K562 (cell line): Measurements from ENCODE around the gene KCNJ15. TPM values are rescaled to one million over a fixed set of nuclear protein-coding genes. Genes with fewer than 3 reads are reported as not detected.

ENCODE experiments used
- ATAC-seq: fragments of 200-7000 bp; cut with Tn5 transposase; 3 replicates; pipeline ENCODE4 v1.9.1; 2020; ENCODE audit warnings: moderate library complexity
- BruUV-seq: library from RNA; stranded (reverse); fragments of 400-500 nt; replicated peaks from 2 replicates; lab custom pipeline; 2021; lab: Mats Ljungman, UMichigan
- CTCF ChIA-PET: fragments of 300-600 bp; formaldehyde crosslinking; extraction: SDS; loops from one replicate; lab custom pipeline; 2021; ENCODE audit warnings: low intra/inter-chr PET ratio; lab: Yijun Ruan, JAX
- POLR2A ChIA-PET: fragments of 300-600, 350-650 bp; sonication (Branson Sonifier 250); formaldehyde crosslinking; extraction: SDS; loops from one replicate; lab custom pipeline; 2021; ENCODE audit warnings: antibody characterized with exemption, inconsistent platforms; lab: Yijun Ruan, JAX
- DNase-seq, 4 experiments: peaks; one replicate each; pipeline versions ENCODE4 v3.0.0 to v3.0.0-alpha.2; 2011 to 2018; ENCODE audit warnings: low spot score in 3 of 4, mixed read lengths in 3 of 4; ENCODE audit errors: extremely low read depth in 1 of 4
- FAIRE-seq: peaks from 2 replicates; lab custom pipeline; 2011; peaks lifted over from hg19 to GRCh38; lab: Jason Lieb, UNC
- H2AFZ ChIP-seq: 2 replicates; pipeline ENCODE4 v1.6.0; 2011; ENCODE audit warnings: low read depth, low read length, control low read depth, inconsistent platforms
- H3K27ac ChIP-seq: fragments of 200-600 bp; 3 replicates; pipeline ENCODE4 v1.8.0; 2011; ENCODE audit warnings: low read depth, mild to moderate bottlenecking, control low read depth, inconsistent platforms, low read length, moderate library complexity, mixed read lengths; ENCODE audit errors: extremely low read depth
- H3K27me3 ChIP-seq, 2 experiments: fragments of 300-600 bp in 1 of 2; 2 replicates in 1 of 2; 3 replicates in 1 of 2; pipeline versions ENCODE4 v1.6.0 to v1.8.0; 2011; ENCODE audit warnings: inconsistent platforms in 2 of 2, low read length in 2 of 2, mild to moderate bottlenecking in 1 of 2, mixed read lengths in 1 of 2, moderate library complexity in 1 of 2; ENCODE audit not compliant: control insufficient read depth in 2 of 2, insufficient read depth in 2 of 2
- H3K36me3 ChIP-seq: fragments of 300-600 bp; 3 replicates; pipeline ENCODE4 v1.8.0; 2011; ENCODE audit warnings: mild to moderate bottlenecking, low read length, inconsistent platforms; ENCODE audit not compliant: control insufficient read depth, insufficient read depth
- H3K4me1 ChIP-seq, 2 experiments: fragments of 200-600 bp in 1 of 2; replicated peaks in 1 of 2; 2 replicates in 1 of 2; 3 replicates in 1 of 2; pipeline versions ENCODE4 v1.5.1 to v1.8.0; 2011; ENCODE audit warnings: inconsistent platforms in 2 of 2, low read length in 2 of 2, mild to moderate bottlenecking in 1 of 2, mixed read lengths in 1 of 2, moderate library complexity in 1 of 2; ENCODE audit not compliant: control insufficient read depth in 2 of 2, insufficient read depth in 2 of 2
- H3K4me2 ChIP-seq: 2 replicates; pipeline ENCODE4 v1.6.1; 2011; ENCODE audit warnings: low read length, control low read depth, inconsistent platforms, mixed read lengths; ENCODE audit not compliant: insufficient read depth
- H3K4me3 ChIP-seq: fragments of 200-600 bp; sonication (generic), shearing (Covaris generic); 2 replicates; pipeline ENCODE4 v1.5.1; 2016; ENCODE audit warnings: control low read depth, inconsistent platforms
- H3K79me2 ChIP-seq: fragments of 200-600 bp; 3 replicates; pipeline ENCODE4 v1.8.0; 2011; ENCODE audit warnings: low read length, inconsistent platforms; ENCODE audit not compliant: control insufficient read depth, insufficient read depth
- H3K9ac ChIP-seq, 2 experiments: 2 replicates each; pipeline versions ENCODE4 v1.6.0 to v1.6.1; 2011; ENCODE audit warnings: low read depth in 2 of 2, low read length in 2 of 2, control low read depth in 1 of 2, inconsistent platforms in 1 of 2, mild to moderate bottlenecking in 1 of 2, mixed read lengths in 1 of 2; ENCODE audit not compliant: insufficient read depth in 1 of 2
- H3K9me1 ChIP-seq: one replicate; pipeline ENCODE4 v1.6.0; 2011; ENCODE audit warnings: inconsistent platforms, mild to moderate bottlenecking, low read length, moderate library complexity; ENCODE audit not compliant: control insufficient read depth, insufficient read depth
- H3K9me3 ChIP-seq: replicated peaks from 2 replicates; pipeline ENCODE4 v1.5.1; 2011; ENCODE audit warnings: low read depth, low read length, inconsistent platforms; ENCODE audit not compliant: control insufficient read depth, insufficient read depth
- H4K20me1 ChIP-seq: replicated peaks from 2 replicates; pipeline ENCODE4 v1.6.1; 2011; ENCODE audit warnings: low read length, inconsistent platforms, mixed read lengths; ENCODE audit not compliant: control insufficient read depth, insufficient read depth
- BRD9 ChIP-seq: fragments of 450-650 bp; IDR thresholded peaks from 2 replicates; pipeline ENCODE4 v1.6.1; 2018; ENCODE audit warnings: low read depth; ENCODE audit not compliant: partially characterized antibody
- FOXA3 ChIP-seq, 2 experiments: fragments of 450-650 bp in 1 of 2; sonication (generic) in 1 of 2; formaldehyde crosslinking; IDR thresholded peaks in 1 of 2; conservative IDR thresholded peaks in 1 of 2; 2 replicates each; pipeline versions ENCODE4 v1.4.0 to v1.8.0; 2020 to 2022; ENCODE audit warnings: mild to moderate bottlenecking in 2 of 2, missing genetic modification reagents in 1 of 2
- RBM39 ChIP-seq: fragments of 200-400 bp; formaldehyde crosslinking; optimal IDR thresholded peaks from 2 replicates; pipeline ENCODE3; 2018; ENCODE audit warnings: low read depth, low read length
- ZFP30 ChIP-seq: fragments of 250-450 bp; sonication (Bioruptor Pico); IDR thresholded peaks from 2 replicates; pipeline ENCODE4 v1.8.0; 2022; ENCODE audit warnings: moderate library complexity, mild to moderate bottlenecking, inconsistent platforms, borderline replicate concordance
- ZNF12 ChIP-seq: sonication (generic); formaldehyde crosslinking; IDR thresholded peaks from 2 replicates; pipeline ENCODE4 v1.4.0; 2020; ENCODE audit warnings: mild to moderate bottlenecking, missing genetic modification reagents
- ZNF766 ChIP-seq: fragments of 200-800 bp; sonication (Bioruptor generic); conservative IDR thresholded peaks from 2 replicates; pipeline ENCODE4 v1.6.1; 2016; ENCODE audit warnings: missing genetic modification characterization, missing compliant biosample characterization
- WGBS: fragments of 100-300 bp; shearing (Covaris generic); methylation state at CpG from one replicate; pipeline ENCODE4 v1.1.6; 2016; ENCODE audit warnings: low coverage, mixed read lengths; ENCODE audit not compliant: insufficient coverage; ENCODE audit errors: missing lambda C conversion rate; 5-methylcytosine and 5-hydroxymethylcytosine counted together
- in situ Hi-C: fragments of 300-500 bp; cut with MboI; formaldehyde crosslinking; loops from 4 replicates; pipeline ENCODE4 v1.15.0; 2018; ENCODE audit warnings: inconsistent platforms, mixed read lengths
- intact Hi-C: fragments of 100-400 bp; cut with micrococcal nuclease; formaldehyde crosslinking; loops from 2 replicates; pipeline ENCODE4 v1.14.2; 2022
- polyA plus RNA-seq, 8 experiments: library from polyadenylated mRNA; depleted of rRNA in 4 of 8; stranded (reverse) in 5 of 8; unstranded in 3 of 8; fragments of >200 nt; fragmentation: Nextera tagmentation in 2 of 8; fragmentation: Illumina TruSeq in 1 of 8; extraction: Ambion mirVana in 2 of 8; extraction: Trizol in 1 of 8; gene quantifications; 2 replicates each; pipeline versions ENCODE4 v1.2.1 to v1.2.3, GENCODE V29; 2011 to 2014; ENCODE audit warnings: inconsistent platforms in 1 of 8, missing spikeins in 1 of 8
- total RNA-seq, 7 experiments: library from RNA; depleted of rRNA in 6 of 7; stranded (reverse); fragments of >200 nt in 6 of 7; fragmentation: Illumina TruSeq in 2 of 7; extraction: Trizol in 2 of 7; gene quantifications; 2 replicates each; pipeline versions ENCODE4 v1.2.1 to v1.2.3, GENCODE V29; 2011 to 2021; ENCODE audit warnings: low replicate concordance in 1 of 7
- TF ChIP-seq, protein P1 (sequence below): fragments of 250-450 bp; sonication (Bioruptor Pico); IDR thresholded peaks from 2 replicates; pipeline ENCODE4 v1.8.0; 2021; ENCODE audit warnings: borderline replicate concordance, mild to moderate bottlenecking, moderate library complexity; ENCODE audit not compliant: poor library complexity, severe bottlenecking

The KCNJ15 gene
- total and polyA plus RNA-seq, 9 of the 15 experiments (the other 6 are each of a cell fraction or from before 2014, with no cell fraction given) = 0.20 to 3.0 (median 0.72) TPM; not detected in 1

DNA sequence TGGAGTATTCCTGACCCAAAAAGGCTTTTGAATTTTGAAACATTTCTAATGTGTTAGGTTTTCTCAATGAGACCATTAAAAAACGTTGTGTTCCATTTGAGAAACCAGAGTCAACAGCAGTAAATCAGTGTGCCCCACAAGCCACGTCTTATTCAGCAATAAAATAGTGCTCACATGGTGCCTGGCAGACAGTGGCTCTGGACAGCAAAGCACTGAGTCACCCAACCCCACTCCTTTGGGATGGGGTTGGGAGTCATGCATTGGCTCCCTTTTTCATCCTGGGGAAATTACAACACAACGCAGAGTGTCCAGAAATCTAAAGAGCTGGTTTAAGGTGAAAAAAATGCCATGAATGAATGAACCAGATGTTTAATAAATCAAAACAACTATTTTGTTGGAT lies 46.5 kb downstream of the KCNJ15 start:
- no peak for FAIRE-seq
- CTCF ChIA-PET = no interaction called here

DNA sequence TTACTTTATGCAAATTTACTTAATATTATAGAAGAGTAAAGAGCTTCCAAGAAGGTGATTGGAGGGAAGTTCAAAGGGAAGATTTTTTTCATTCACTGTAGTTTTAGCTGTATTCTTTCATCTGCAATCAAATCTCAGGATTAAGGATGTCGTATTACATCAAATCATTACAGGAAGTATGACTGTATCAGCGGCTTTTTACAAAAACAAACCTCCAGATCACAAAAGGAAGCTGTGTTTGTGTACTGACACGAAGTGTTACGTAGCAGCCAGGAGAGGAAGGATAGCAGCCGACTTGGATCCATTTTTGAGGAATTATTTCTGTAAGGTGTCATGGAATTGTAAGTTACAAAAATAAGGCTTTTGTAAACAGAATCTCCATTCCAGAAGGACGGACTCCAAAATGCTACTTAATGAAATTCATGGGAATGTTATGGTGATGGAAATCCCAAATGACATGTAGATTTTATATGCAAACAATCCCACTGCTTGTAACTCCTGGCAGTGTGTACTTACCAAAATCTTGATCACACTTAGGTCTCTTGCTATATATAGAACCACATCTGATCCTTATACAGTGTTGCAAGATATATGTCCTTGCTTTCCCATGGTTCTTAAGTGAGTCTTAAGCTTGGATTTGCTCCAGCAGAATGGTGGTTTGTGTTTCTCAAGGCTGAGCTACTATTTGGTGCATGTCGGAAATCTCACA lies 49.8 kb downstream of the KCNJ15 start:
- Histone ChIP-seq H3K9ac (no peak overlapping the region), H3K27me3 (peaks cover 12 to 13% of the 10 kb centered on the region in 2 experiments), H3K4me2 (no peak overlapping the region), H3K36me3 (no peaks in the 10 kb centered on the region), H3K27ac (no peak overlapping the region), H4K20me1 (no peaks in the 10 kb centered on the region), H2AFZ (no peak overlapping the region), H3K79me2 (no peaks in the 10 kb centered on the region), H3K4me3 (no peak overlapping the region), H3K9me3 (no peaks in the 10 kb centered on the region), H3K9me1 (no peaks in the 10 kb centered on the region), H3K4me1 (no peaks in the 10 kb centered on the region)
- ATAC-seq (no peak), DNase-seq (no peak), FAIRE-seq (no peak)
- POLR2A ChIA-PET = interaction anchor here (0.6 kb wide), 2 partner anchors 43 to 89 kb away, joined by 3 read pairs; no protein-coding TSS in a partner anchor
- in situ Hi-C loops (no loop called here), intact Hi-C loops (no loop called here)
- BruUV-seq = no TSS peak
- 2% methylated on average over 7 of the region's 7 CpGs for WGBS
- CTCF ChIA-PET = no interaction called here
- TF ChIP-seq ZFP30 (no peak), ZNF766 (no peak), FOXA3 (CRISPR knock-in tag; conservative IDR thresholded peaks at IDR 0.05 in 1 of 2, IDR thresholded peaks at IDR 0.05 in 1 of 2) (no peak)

More for the DNA sequence above, 46.5 kb downstream of the KCNJ15 start:
- H4K20me1 ChIP-seq = no peaks in the 10 kb centered on the region
- no TSS peak for BruUV-seq
- H3K27ac ChIP-seq = no peak overlapping the region
- ATAC-seq (no peak), DNase-seq (no peak)
- H3K79me2 ChIP-seq = no peaks in the 10 kb centered on the region
- intact Hi-C loops (no loop called here), in situ Hi-C loops (no loop called here)
- no peaks in the 10 kb centered on the region for H3K9me1 ChIP-seq
- H3K27me3 ChIP-seq = peaks cover 16 to 18% of the 10 kb centered on the region in 2 experiments
- TF ChIP-seq RBM39 (no peak), ZNF12 (CRISPR knock-in tag) (no peak), BRD9 (no peak)
- TF ChIP-seq, protein P1, sequence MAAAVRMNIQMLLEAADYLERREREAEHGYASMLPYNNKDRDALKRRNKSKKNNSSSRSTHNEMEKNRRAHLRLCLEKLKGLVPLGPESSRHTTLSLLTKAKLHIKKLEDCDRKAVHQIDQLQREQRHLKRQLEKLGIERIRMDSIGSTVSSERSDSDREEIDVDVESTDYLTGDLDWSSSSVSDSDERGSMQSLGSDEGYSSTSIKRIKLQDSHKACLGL (CRISPR knock-in tag) = no peak
- H3K9me3 ChIP-seq = no peaks in the 10 kb centered on the region
- H2AFZ ChIP-seq = no peak overlapping the region
- no peak overlapping the region for H3K4me2 ChIP-seq
- 5% methylated on average over 3 of the region's 3 CpGs for WGBS
- POLR2A ChIA-PET = interaction anchor here (1.1 kb wide), 1 partner anchor 12 kb away, joined by 3 read pairs; no protein-coding TSS in a partner anchor
- H3K9ac ChIP-seq = no peak overlapping the region
- H3K4me1 ChIP-seq = no peaks in the 10 kb centered on the region
- H3K4me3 ChIP-seq = no peak overlapping the region
- H3K36me3 ChIP-seq = no peaks in the 10 kb centered on the region
